Adipocyte (in vitro differentiated cells): Measurements from ENCODE around the gene BST2.

Source experiments
- DNase-seq: peaks from one replicate; pipeline ENCODE4 v3.0.0-alpha.2; 2015; ENCODE audit warnings: low read depth
- H3K27me3 ChIP-seq: replicated peaks from 2 replicates; pipeline ENCODE4 v1.7.0; 2013; ENCODE audit warnings: mild to moderate bottlenecking, low read length, moderate library complexity; ENCODE audit not compliant: control insufficient read depth, insufficient read depth
- H3K36me3 ChIP-seq: 2 replicates; pipeline ENCODE4 v1.7.0; 2013; ENCODE audit warnings: low read length, mild to moderate bottlenecking, moderate library complexity; ENCODE audit not compliant: control insufficient read depth, insufficient read depth, severe bottlenecking
- H3K4me1 ChIP-seq: 2 replicates; pipeline ENCODE4 v1.7.0; 2013; ENCODE audit warnings: mild to moderate bottlenecking, low read length, moderate library complexity; ENCODE audit not compliant: control insufficient read depth, insufficient read depth
- H3K4me3 ChIP-seq: 2 replicates; pipeline ENCODE4 v1.7.0; 2013; ENCODE audit warnings: mild to moderate bottlenecking, low read length, moderate library complexity
- H3K9ac ChIP-seq: 2 replicates; pipeline ENCODE4 v1.7.0; 2013; ENCODE audit warnings: mild to moderate bottlenecking, low read length, moderate library complexity
- H3K9me3 ChIP-seq: 2 replicates; pipeline ENCODE4 v1.7.0; 2013; ENCODE audit warnings: mild to moderate bottlenecking, low read length, moderate library complexity; ENCODE audit not compliant: control insufficient read depth

BST2 gene

DNA sequence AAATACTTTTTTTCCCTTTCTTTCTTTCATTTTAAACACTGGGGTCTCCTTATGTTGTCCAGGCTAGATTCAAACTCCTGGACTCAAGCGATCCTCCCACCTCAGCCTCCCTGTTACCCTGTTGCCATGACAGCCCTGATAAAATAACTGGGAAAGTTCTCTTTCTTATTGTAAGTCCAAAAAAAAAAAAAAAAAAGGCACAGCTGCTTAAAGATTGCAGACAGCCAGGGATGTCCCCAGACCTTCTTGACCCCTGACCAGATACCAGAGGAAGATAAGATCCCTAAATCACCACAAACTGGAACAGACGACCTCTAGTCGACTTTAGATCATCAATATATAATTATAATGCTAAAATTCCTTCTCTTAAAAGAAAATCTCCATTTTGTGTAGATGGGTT lies 13.3 kb upstream of the BST2 start:
- Histone ChIP-seq H3K36me3 (peaks cover 4% of the 10 kb centered on the region), H3K4me3 (peak overlapping the region; percentile 82), H3K4me1 (peaks cover 18% of the 10 kb centered on the region), H3K27me3 (no peaks in the 10 kb centered on the region), H3K9me3 (no peaks in the 10 kb centered on the region), H3K9ac (peak overlapping the region; percentile 86)
- no peak for DNase-seq

GRCh38 chr19:17415121-17415520 lies 9.7 kb upstream of the BST2 start:
- DNase-seq: no peak
- no peak overlapping the region for H3K4me3 ChIP-seq

DNA sequence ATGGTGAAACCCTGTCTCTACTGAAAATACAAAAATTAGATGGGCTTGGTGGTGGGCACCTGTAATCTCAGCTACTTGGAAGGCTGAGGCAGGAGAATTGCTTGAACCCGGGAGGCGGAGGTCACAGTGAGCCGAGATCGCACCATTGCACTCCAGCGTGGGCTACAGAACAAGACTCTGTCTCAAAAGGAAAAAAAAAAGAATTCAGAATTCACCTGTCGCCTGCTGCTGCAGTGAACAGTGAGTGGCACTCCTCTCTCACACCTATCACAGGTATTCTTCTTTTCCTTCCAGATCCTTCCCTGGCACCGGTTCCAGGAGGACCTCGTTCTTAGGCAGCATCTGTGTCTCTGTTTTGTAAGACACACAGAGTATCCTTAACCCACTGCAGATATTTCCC lies 8.7 kb upstream of the BST2 start:
- DNase-seq: no peak
- Histone ChIP-seq H3K27me3 (no peaks in the 10 kb centered on the region), H3K36me3 (no peaks in the 10 kb centered on the region), H3K4me3 (no peak overlapping the region), H3K9ac (no peak overlapping the region), H3K4me1 (peaks cover 9% of the 10 kb centered on the region), H3K9me3 (no peaks in the 10 kb centered on the region)

More at GRCh38 chr19:17415121-17415520, 9.7 kb upstream of the BST2 start:
- H3K9me3 ChIP-seq: no peaks in the 10 kb centered on the region
- no peaks in the 10 kb centered on the region for H3K27me3 ChIP-seq
- peak overlapping the region; percentile 60 for H3K9ac ChIP-seq
- no peaks in the 10 kb centered on the region for H3K36me3 ChIP-seq
- peaks cover 12% of the 10 kb centered on the region for H3K4me1 ChIP-seq

GRCh38 chr19:17411801-17412200 lies 6.4 kb upstream of the BST2 start:
- Histone ChIP-seq H3K27me3 (no peaks in the 10 kb centered on the region), H3K36me3 (no peaks in the 10 kb centered on the region), H3K4me3 (no peak overlapping the region), H3K4me1 (peaks cover 4% of the 10 kb centered on the region), H3K9ac (no peak overlapping the region), H3K9me3 (no peaks in the 10 kb centered on the region)
- DNase-seq: no peak

GRCh38 chr19:17409990-17410389 lies 4.6 kb upstream of the BST2 start:
- DNase-seq: no peak
- Histone ChIP-seq H3K9ac (no peak overlapping the region), H3K4me1 (peaks cover 9% of the 10 kb centered on the region), H3K36me3 (no peaks in the 10 kb centered on the region), H3K9me3 (no peaks in the 10 kb centered on the region), H3K4me3 (no peak overlapping the region), H3K27me3 (no peaks in the 10 kb centered on the region)

- Histone ChIP-seq H3K27me3 (no peaks in the 10 kb centered on the region), H3K36me3 (no peaks in the 10 kb centered on the region), H3K4me1 (peaks cover 9% of the 10 kb centered on the region), H3K9me3 (no peaks in the 10 kb centered on the region), H3K4me3 (peak overlapping the region; percentile 32), H3K9ac (no peak overlapping the region)
- DNase-seq: no peak
Measured at GRCh38 chr19:17406887-17407196, 1.4 kb upstream of the BST2 start.

GRCh38 chr19:17406046-17406886 lies 836 bp upstream of the BST2 start:
- Histone ChIP-seq H3K4me1 (peaks cover 9% of the 10 kb centered on the region), H3K9me3 (no peaks in the 10 kb centered on the region), H3K9ac (no peak overlapping the region), H3K27me3 (no peaks in the 10 kb centered on the region), H3K36me3 (no peaks in the 10 kb centered on the region), H3K4me3 (peak overlapping the region; percentile 32)
- no peak for DNase-seq

DNA sequence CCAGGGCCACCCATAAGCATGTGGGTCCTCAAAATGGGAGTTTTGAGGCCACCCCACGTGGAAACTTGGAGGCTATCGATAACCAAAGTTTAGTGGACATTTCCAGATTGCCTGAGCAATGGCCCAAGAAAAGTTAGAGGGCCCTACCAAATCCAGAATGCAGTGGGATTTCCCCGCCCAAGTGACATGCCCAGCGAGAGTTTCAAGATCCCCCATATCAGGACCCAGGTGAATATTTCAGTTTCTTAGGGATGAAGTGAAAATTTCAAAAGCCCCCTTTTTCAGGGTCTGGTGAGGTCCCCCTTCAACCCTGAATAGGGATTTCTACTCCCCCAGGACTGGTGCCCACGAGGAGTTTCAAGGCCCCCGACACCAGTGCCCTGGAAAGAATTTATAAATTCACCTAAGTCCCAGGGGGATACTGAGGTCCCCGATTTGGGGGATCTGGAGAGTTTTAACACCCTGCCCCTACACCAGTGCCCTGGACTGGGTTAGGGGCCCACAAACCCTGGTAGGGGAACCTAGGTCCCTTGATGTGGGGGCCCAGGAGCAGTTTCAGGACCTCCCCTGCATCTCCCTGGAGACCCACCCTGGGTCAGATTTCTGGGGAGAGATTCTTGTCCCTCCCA lies 695 bp downstream of the BST2 start:
- Histone ChIP-seq H3K9ac (peak overlapping the region; percentile 11), H3K4me3 (peak overlapping the region; percentile 71), H3K9me3 (no peaks in the 10 kb centered on the region), H3K27me3 (no peaks in the 10 kb centered on the region), H3K36me3 (no peaks in the 10 kb centered on the region), H3K4me1 (peaks cover 9% of the 10 kb centered on the region)
- DNase-seq: no peak

GRCh38 chr19:17404015-17404414 lies 1.4 kb downstream of the BST2 start:
- Histone ChIP-seq H3K4me1 (peaks cover 9% of the 10 kb centered on the region), H3K36me3 (no peaks in the 10 kb centered on the region), H3K27me3 (no peaks in the 10 kb centered on the region), H3K4me3 (no peak overlapping the region), H3K9me3 (no peaks in the 10 kb centered on the region), H3K9ac (no peak overlapping the region)
- no peak for DNase-seq

GRCh38 chr19:17402982-17403855 lies 2.2 kb downstream of the BST2 start:
- no peaks in the 10 kb centered on the region for H3K9me3 ChIP-seq
- H3K4me3 ChIP-seq: no peak overlapping the region
- no peak overlapping the region for H3K9ac ChIP-seq
- no peaks in the 10 kb centered on the region for H3K36me3 ChIP-seq
- peaks cover 9% of the 10 kb centered on the region for H3K4me1 ChIP-seq
- peak; percentile 35 for DNase-seq
- H3K27me3 ChIP-seq: no peaks in the 10 kb centered on the region

DNA sequence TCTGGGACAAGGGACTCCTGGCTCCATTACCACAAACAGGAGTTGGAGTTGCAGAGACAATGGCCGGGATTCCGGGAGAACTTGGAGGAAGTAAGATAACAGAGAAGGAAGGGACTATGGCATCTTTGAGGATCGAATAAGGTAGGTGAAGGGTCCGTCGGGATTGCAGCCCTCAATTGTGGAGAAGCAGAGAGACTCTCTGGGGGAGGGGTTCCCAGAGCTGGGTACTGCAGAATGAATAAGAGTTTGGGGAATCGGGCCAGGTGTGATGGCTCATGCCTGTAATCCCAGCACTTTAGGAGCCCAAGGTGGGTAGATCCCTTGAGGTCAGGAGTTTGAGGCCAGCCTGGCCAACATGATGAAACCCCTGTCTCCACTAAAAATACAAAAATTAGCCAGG lies 3.8 kb downstream of the BST2 start:
- H3K27me3 ChIP-seq: no peaks in the 10 kb centered on the region
- DNase-seq: no peak
- H3K4me1 ChIP-seq: peaks cover 6% of the 10 kb centered on the region
- H3K36me3 ChIP-seq: no peaks in the 10 kb centered on the region
- no peaks in the 10 kb centered on the region for H3K9me3 ChIP-seq
- H3K9ac ChIP-seq: no peak overlapping the region
- H3K4me3 ChIP-seq: no peak overlapping the region
